Activated CD4-positive, alpha-beta T cell treated with anti-CD3 and anti-CD28 coated beads, Interleukin-2, amount 10 ng/mL, durations not matched to agents 7 days and 5 days (primary cell): ENCODE data around the gene TCF7. TPM values are rescaled to one million over a fixed set of nuclear protein-coding genes. Genes with fewer than 3 reads are reported as not detected.

Source experiments
- CTCF ChIA-PET: fragments of 350-600 bp; sonication (Branson Sonifier 250); formaldehyde crosslinking; loops from one replicate; lab custom pipeline; 2021; ENCODE audit warnings: antibody characterized with exemption; lab: Charles Lee
- POLR2A ChIA-PET: fragments of 350-600 bp; sonication (Branson Sonifier 250); formaldehyde crosslinking; loops from one replicate; lab custom pipeline; 2021; ENCODE audit warnings: antibody characterized with exemption; lab: Charles Lee
- DNase-seq: peaks from one replicate; pipeline ENCODE4 v3.0.0-alpha.2; 2020
- H3K27ac Mint-ChIP-seq: one replicate; pipeline ENCODE4 v1.8.0; 2021; ENCODE audit warnings: mild to moderate bottlenecking, moderate library complexity, mixed read lengths
- H3K27me3 Mint-ChIP-seq: one replicate; pipeline ENCODE4 v1.8.0; 2021; ENCODE audit warnings: mixed read lengths
- H3K36me3 Mint-ChIP-seq: one replicate; pipeline ENCODE4 v1.8.0; 2021; ENCODE audit warnings: low read depth, mixed read lengths
- H3K4me1 Mint-ChIP-seq: one replicate; pipeline ENCODE4 v1.8.0; 2021; ENCODE audit warnings: mixed read lengths
- H3K4me3 Mint-ChIP-seq: one replicate; pipeline ENCODE4 v1.8.0; 2021; ENCODE audit warnings: mild to moderate bottlenecking, moderate library complexity, mixed read lengths
- H3K9me3 Mint-ChIP-seq: one replicate; pipeline ENCODE4 v1.8.0; 2021; ENCODE audit warnings: mixed read lengths
- total RNA-seq, 2 experiments: library from RNA; stranded (reverse); gene quantifications; one replicate each; pipeline ENCODE4 v1.2.3, GENCODE V29; 2021

TCF7 gene
- total RNA-seq, 2 experiments from 2014 or later = 271 to 283 TPM

DNA sequence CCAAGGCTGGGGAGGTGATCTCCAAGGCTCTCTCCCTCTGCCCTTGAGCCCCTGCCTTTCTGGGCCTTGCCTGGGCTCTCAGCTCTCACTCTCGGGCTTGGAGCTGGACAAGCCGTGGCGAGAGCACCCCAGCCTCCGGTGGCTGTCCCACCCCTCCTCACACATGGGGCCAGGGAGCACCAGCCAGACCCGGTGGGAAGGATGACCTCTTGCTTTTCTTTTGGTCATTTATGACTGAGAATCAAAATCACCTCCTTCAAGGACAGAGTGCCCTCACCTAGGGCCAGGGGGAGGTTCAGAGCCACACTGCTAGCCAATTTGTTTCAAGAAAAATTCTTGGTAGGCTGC is 14.1 kb downstream of the TCF7 start:
- DNase-seq = no peak
- ChIA-PET POLR2A (interaction anchor here (1.2 kb wide), 2 partner anchors 17 to 47 kb away, joined by 4 to 6 read pairs; no protein-coding TSS in a partner anchor), CTCF (interaction anchor here (0.6 to 10.7 kb wide), 7 partner anchors 8 to 89 kb away, joined by 3 to 99 read pairs (median 8); no protein-coding TSS in a partner anchor)
- Mint-ChIP-seq H3K9me3 (no peaks in the 10 kb centered on the region), H3K27me3 (no peaks in the 10 kb centered on the region), H3K36me3 (peaks cover 90% of the 10 kb centered on the region), H3K4me1 (peaks cover 100% of the 10 kb centered on the region), H3K4me3 (peak overlapping the region; percentile 79), H3K27ac (peak overlapping the region; percentile 94)

DNA sequence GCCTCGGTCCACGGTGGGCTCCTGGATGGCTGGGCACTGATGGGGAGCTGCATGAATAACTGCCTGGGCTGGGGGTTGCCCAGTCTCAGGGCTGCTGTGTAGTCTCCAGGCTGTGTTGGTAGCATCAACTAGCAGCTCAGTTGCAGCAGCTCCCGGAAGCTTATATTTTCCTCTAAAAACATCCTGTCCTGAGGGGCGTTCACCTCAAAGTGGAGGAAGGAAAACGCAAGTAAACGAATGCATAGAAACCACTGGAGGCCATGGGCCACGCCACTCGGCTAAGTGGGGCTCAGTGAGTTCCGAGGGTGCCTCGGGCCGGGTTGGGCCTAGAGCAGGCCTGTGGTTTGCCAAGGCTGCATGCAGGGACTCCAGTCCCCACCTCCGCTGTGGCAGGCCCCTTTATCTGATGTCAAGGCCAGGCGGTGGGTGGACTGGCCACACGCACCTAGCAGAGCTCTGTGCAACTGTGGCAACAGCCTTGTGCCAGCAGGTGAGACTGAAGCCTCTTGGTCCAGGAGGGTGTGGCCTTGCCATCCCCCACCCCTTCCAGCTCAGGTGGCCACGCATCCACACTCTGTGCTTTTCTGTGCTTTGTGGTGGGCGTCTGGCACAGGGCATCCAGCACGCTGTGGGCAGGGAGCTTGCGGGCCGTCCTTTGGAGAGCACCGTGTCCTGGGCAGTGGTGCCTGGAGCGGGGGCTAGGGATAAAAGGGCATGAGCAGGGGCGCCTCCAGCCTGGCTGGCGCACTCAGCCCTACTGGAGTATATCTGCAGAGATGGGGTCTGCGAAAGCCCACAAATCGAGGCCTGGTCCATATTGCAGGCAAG is 15.1 kb downstream of the TCF7 start:
- Mint-ChIP-seq H3K27me3 (no peaks in the 10 kb centered on the region), H3K4me3 (peak overlapping the region; percentile 79), H3K27ac (peak overlapping the region; percentile 94), H3K4me1 (peaks cover 99% of the 10 kb centered on the region), H3K36me3 (peaks cover 90% of the 10 kb centered on the region), H3K9me3 (no peaks in the 10 kb centered on the region)
- DNase-seq = peak; percentile 60
- POLR2A ChIA-PET = interaction anchor here (0.8 to 1.5 kb wide), 5 partner anchors 9 to 61 kb away, joined by 3 to 8 read pairs (median 5); no protein-coding TSS in a partner anchor
- CTCF ChIA-PET = interaction anchor here (0.6 to 10.7 kb wide), 10 partner anchors 7 to 90 kb away, joined by 3 to 99 read pairs (median 5); no protein-coding TSS in a partner anchor

DNA sequence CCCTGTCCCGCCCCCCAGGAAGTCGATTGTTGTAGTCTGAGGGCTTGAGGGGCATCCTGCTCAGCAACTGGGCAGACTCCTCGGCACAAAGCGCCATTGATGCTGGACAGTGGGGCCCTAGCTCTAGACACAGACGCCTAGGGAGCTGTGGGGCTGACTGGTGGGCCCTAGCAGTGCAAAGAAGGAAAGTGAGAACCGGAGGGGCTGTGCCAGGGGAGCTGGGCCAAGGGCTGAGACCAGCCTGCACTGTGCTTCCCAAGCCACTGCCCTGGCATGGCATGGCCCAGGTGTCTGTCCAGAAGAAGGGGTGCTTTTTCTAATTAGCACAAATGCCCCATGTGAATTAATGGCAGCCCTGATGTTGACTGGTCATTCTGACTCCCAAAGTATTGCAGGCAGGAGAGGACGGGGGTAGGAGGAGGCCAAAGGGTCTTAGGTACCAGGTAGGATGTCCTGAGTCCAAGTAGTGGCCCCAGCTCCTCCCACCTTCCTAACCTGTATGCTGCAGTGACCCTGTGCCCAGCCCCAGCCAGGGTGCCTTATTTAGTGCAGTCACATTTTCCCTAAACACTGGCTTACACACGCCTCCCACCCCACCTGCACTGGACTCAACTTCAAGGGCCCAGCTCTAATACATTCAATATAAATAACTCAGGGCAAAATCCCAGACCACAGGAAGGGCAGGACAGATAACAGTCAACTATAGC is 15.9 kb downstream of the TCF7 start:
- Mint-ChIP-seq H3K9me3 (no peaks in the 10 kb centered on the region), H3K4me3 (peak overlapping the region; percentile 79), H3K36me3 (peaks cover 87% of the 10 kb centered on the region), H3K27me3 (no peaks in the 10 kb centered on the region), H3K27ac (peak overlapping the region; percentile 94), H3K4me1 (peaks cover 99% of the 10 kb centered on the region)
- ChIA-PET POLR2A (interaction anchor here (1.5 kb wide), 1 partner anchor 8 kb away, joined by 8 read pairs; no protein-coding TSS in a partner anchor), CTCF (interaction anchor here (0.6 to 10.7 kb wide), 8 partner anchors 6 to 91 kb away, joined by 3 to 99 read pairs (median 6); no protein-coding TSS in a partner anchor)
- DNase-seq = no peak

DNA sequence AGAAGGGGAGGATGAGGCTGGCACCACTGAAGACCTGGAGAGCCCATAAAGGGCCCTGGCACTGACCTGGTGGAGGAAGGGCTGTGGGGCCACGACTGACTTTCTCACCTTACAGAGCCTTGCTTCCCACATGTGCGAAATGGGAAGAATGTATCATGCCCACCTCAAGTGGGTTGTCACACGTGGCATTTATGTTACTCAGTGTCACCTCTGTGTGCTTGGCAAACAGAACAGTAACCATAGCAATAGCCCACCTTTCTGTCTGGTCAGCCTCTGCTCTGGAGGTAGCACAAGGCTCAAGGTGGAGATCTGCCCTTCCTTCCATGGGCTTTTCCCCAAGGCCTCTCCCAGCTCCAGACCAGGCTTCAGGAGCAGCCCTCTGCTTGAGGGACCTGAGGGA is 16.7 kb downstream of the TCF7 start:
- POLR2A ChIA-PET = no interaction called here
- peaks cover 87% of the 10 kb centered on the region for H3K36me3 Mint-ChIP-seq
- peak overlapping the region; percentile 94 for H3K27ac Mint-ChIP-seq
- no peaks in the 10 kb centered on the region for H3K9me3 Mint-ChIP-seq
- H3K27me3 Mint-ChIP-seq = no peaks in the 10 kb centered on the region
- H3K4me3 Mint-ChIP-seq = peak overlapping the region; percentile 79
- CTCF ChIA-PET = interaction anchor here (1.1 to 13.1 kb wide), 7 partner anchors 5 to 91 kb away, joined by 3 to 258 read pairs (median 8); no protein-coding TSS in a partner anchor
- H3K4me1 Mint-ChIP-seq = peaks cover 99% of the 10 kb centered on the region
- no peak for DNase-seq

DNA sequence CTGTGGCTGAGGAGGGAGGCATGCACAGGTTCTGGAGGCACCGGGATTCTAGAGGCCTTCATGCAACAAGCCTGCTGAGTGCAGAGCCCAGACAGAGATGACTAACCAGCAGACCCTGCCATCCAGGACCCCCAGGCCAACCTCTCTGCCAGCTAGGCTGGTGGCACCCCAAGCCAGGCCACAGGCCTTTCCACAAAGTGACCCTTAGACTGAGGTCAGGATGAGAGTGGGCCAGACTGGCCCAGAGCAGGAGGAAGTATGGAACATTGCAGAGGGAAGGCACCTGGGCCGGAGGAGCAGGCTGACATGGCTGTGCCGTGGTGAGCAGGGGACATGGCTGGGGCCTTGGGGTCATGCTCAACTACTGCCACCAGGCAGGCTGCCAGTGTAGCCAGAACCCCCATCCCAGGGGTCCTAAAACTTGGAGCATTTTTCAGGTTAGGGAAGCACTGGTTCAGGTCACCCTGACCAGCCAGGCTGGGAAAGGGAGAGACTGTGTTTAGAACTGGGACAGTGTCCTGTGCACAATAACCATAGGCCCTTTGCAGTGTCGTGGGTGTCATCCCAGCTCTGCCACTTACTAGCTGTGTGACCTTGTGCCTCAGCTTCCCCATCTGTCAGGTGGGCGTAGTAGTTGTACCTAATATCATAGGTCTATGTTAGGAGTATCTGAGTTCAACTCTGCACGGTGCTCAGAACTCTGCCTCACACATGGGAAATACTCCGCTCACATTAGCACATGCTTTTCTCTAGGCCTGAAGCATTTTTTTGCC is 17.3 kb downstream of the TCF7 start:
- H3K4me1 Mint-ChIP-seq = peaks cover 99% of the 10 kb centered on the region
- ChIA-PET CTCF (interaction anchor here (0.8 to 13.1 kb wide), 7 partner anchors 6 to 92 kb away, joined by 3 to 258 read pairs (median 7); no protein-coding TSS in a partner anchor), POLR2A (interaction anchor here (0.5 to 1.7 kb wide), 2 partner anchors 20 to 64 kb away, joined by 3 to 4 read pairs; no protein-coding TSS in a partner anchor)
- peak overlapping the region; percentile 79 for H3K4me3 Mint-ChIP-seq
- H3K9me3 Mint-ChIP-seq = no peaks in the 10 kb centered on the region
- DNase-seq = no peak
- H3K27ac Mint-ChIP-seq = peak overlapping the region; percentile 94
- no peaks in the 10 kb centered on the region for H3K27me3 Mint-ChIP-seq
- H3K36me3 Mint-ChIP-seq = peaks cover 89% of the 10 kb centered on the region

DNA sequence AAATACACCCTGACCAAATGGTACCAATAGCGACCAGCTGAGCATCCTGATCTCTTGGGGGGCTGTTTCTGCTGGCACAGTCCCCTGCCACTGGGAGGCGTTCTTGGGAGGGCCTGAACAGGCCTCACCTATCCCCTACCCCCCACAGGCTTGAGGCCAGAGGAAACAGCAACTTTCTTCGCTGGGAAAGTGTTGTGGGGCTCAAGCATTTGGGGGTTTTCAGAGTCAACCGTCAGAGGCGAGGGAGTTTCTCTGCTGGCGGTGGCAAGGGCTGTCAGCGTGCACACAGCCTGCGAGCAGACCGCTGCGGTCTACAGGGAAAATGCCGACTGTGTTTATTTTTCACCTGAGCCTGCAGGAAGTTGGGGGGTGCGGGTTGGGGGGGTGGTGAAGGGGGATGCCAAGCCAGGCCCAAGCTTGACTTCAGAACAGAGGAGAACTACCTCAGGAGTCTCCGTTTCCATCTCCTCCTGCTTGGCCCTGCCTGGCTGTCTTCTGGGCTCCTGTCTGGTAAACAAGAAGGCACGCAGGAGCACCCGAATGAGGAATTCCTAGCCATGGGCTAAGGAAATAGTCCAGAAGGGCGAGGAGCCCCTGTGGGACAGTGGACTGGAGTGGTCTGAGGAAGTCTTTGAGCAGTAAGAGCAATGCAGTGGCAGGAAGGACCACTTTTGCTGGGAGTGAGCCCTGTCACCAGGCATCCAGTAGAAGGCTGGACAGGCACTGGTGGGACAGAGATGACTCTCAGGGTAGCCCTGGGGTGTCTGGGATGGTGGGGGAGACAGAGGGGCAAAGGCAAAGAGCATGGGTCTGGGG is 18.1 kb downstream of the TCF7 start:
- DNase-seq = peak; percentile 82
- POLR2A ChIA-PET = interaction anchor here (0.5 to 1.7 kb wide), 3 partner anchors 21 to 65 kb away, joined by 3 to 4 read pairs (median 4); no protein-coding TSS in a partner anchor
- H3K36me3 Mint-ChIP-seq = peaks cover 89% of the 10 kb centered on the region
- H3K27ac Mint-ChIP-seq = peak overlapping the region; percentile 94
- CTCF ChIA-PET = interaction anchor here (0.8 to 13.1 kb wide), 6 partner anchors 7 to 93 kb away, joined by 3 to 258 read pairs (median 8); no protein-coding TSS in a partner anchor
- no peaks in the 10 kb centered on the region for H3K9me3 Mint-ChIP-seq
- H3K4me3 Mint-ChIP-seq = peak overlapping the region; percentile 79
- H3K27me3 Mint-ChIP-seq = no peaks in the 10 kb centered on the region
- peaks cover 99% of the 10 kb centered on the region for H3K4me1 Mint-ChIP-seq

DNA sequence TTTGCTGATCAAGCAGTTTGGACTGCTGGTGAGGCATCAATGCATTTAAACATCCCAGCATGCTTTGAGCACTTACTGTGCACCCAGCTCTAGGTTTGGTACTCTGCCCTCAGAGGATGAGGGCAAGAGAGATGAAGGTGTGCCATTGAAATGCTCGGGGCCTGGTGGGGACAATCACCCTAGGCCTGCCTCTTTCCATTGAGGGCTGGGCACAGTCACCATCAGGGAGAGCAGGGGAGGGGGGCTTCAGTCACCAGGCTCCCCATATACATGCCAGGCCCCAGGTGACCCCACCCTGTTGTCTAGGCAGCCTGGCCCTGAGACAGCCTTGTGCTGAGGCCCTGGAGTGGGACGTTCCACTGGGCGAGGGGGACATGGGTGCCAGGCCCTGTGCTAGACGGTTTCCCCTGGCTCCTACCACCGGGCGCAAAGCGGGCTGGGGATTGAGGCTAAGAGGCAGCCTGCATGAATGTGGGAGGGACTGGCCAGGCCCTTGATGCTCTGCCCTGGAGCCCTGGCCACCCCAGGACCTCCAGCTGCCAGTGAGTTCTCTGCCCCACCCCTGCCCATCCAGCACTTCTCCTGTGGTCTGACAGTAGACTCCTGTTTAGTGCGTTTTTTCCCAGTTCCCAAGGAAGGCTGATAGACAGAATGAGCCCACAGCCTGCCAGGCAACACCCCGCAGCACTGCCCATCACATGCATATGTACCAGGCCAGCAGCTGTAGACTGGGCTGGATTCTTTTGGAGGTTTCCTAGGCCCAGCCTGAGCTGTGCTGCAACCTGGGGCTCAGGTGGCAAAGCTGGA is 18.9 kb downstream of the TCF7 start:
- Mint-ChIP-seq H3K9me3 (no peaks in the 10 kb centered on the region), H3K36me3 (peaks cover 86% of the 10 kb centered on the region), H3K27ac (peak overlapping the region; percentile 94), H3K4me1 (peaks cover 99% of the 10 kb centered on the region), H3K4me3 (peak overlapping the region; percentile 79), H3K27me3 (no peaks in the 10 kb centered on the region)
- ChIA-PET POLR2A (interaction anchor here (0.6 to 1.7 kb wide), 2 partner anchors 22 to 62 kb away, joined by 4 read pairs; no protein-coding TSS in a partner anchor), CTCF (interaction anchor here (1.3 to 13.1 kb wide), 7 partner anchors 8 to 93 kb away, joined by 3 to 258 read pairs (median 8); no protein-coding TSS in a partner anchor)
- no peak for DNase-seq

DNA sequence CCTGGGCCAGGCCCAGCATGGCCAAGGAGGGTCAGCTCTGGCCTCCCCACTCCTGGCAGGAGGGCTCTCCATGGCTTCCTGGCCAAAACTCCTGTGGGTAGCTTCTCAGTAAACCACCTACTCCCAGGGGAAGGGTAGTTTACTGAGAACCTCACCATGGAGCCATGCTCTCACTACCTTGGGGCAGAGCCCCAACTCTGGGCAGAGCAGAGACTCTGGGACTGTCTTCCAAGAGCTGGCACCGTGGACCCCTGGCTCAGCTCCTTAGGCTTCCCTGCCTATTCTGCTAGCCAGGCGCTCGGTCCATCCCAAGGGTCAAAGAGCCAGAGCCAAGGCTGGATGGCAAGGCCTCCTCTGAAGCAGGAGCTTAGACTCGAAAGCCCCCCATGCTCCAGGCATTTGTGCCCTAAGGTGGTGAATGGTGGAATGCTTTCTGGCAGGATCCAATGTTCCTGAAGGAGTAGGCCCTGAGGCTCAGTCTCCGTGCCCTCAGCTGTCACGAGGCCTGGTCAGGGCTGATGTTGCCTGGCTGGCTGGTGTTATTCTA is 19.6 kb downstream of the TCF7 start:
- ChIA-PET CTCF (interaction anchor here (1.0 to 13.1 kb wide), 8 partner anchors 8 to 94 kb away, joined by 3 to 258 read pairs (median 4); no protein-coding TSS in a partner anchor), POLR2A (no interaction called here)
- H3K36me3 Mint-ChIP-seq = peaks cover 81% of the 10 kb centered on the region
- no peaks in the 10 kb centered on the region for H3K27me3 Mint-ChIP-seq
- peak overlapping the region; percentile 81 for H3K27ac Mint-ChIP-seq
- peaks cover 99% of the 10 kb centered on the region for H3K4me1 Mint-ChIP-seq
- no peaks in the 10 kb centered on the region for H3K9me3 Mint-ChIP-seq
- H3K4me3 Mint-ChIP-seq = no peak overlapping the region
- DNase-seq = no peak

DNA sequence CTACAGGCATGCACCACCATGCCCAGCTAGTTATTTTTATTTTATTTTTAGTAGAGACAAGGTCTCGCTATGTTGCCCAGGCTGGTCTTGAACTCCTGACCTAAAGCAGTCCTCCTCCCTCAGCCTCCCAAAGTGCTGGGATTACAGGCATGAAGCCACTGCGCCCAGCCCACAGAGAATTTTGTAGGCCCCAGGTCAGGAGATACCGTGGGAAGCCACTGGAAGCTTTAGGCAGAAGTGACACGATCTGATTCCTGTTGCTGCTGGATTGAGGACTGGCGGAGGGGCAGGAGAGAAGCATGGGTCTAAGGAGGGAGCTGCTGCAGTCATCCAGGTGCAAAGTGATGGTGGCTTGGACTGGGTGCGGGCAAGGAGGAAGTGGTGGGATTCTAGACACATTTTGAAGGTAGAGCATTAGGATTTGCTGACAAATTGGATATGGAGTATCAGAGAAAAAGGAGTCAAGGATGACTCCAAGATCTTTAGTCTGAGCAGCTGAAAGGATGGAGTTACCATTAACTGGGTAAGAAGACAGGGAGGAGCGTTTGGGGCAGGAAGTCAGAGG is 20.7 kb downstream of the TCF7 start:
- Mint-ChIP-seq H3K27me3 (no peaks in the 10 kb centered on the region), H3K9me3 (no peaks in the 10 kb centered on the region), H3K27ac (peak overlapping the region; percentile 81), H3K4me1 (peaks cover 97% of the 10 kb centered on the region), H3K4me3 (no peak overlapping the region), H3K36me3 (peaks cover 76% of the 10 kb centered on the region)
- DNase-seq = no peak
- ChIA-PET CTCF (interaction anchor here (1.0 to 13.1 kb wide), 6 partner anchors 8 to 95 kb away, joined by 3 to 258 read pairs (median 10); no protein-coding TSS in a partner anchor), POLR2A (no interaction called here)

DNA sequence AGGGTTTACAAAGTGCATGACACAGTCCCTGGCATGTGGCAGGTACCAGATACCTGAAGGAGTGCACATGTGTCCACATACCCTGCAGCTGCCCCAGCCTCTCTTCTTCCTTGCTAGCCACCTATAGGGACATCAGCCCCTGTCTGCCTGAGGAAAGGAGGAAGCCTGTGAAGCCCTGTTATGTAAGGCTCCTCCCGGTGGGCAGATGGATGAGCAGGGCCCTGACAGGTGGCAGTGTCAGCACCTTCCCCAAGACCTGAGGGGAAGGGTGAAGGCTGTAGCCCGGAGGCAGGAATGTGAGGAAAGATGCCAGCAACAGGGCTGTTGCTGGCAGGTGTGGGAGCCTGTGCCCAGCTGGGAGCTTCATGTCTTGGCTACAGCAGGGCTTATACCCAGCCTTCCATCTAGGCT is 21.7 kb downstream of the TCF7 start:
- Mint-ChIP-seq H3K27ac (no peak overlapping the region), H3K4me1 (peaks cover 96% of the 10 kb centered on the region)
- CTCF ChIA-PET = interaction anchor here (2.0 to 13.1 kb wide), 4 partner anchors 10 to 96 kb away, joined by 9 to 258 read pairs (median 57); no protein-coding TSS in a partner anchor

More for the DNA sequence above, 21.7 kb downstream of the TCF7 start:
- Mint-ChIP-seq H3K27me3 (no peaks in the 10 kb centered on the region), H3K9me3 (no peaks in the 10 kb centered on the region), H3K4me3 (no peak overlapping the region), H3K36me3 (peaks cover 77% of the 10 kb centered on the region)
- DNase-seq = no peak
- POLR2A ChIA-PET = no interaction called here
